HepG2 (cell line): Measurements from ENCODE around the gene ACAP3. TPM values are rescaled to one million over a fixed set of nuclear protein-coding genes. Genes with fewer than 3 reads are reported as not detected.
A peak's percentile ranks its signal among the peaks of the same experiment; 100 is the strongest.

Source experiments
- AHR ChIP-seq: IDR thresholded peaks from 2 replicates; pipeline ENCODE4 v1.6.1; 2018; ENCODE audit warnings: missing genetic modification reagents, missing compliant biosample characterization
- ATAD3A ChIP-seq: sonication (generic); formaldehyde crosslinking; IDR thresholded peaks from 2 replicates; pipeline ENCODE4 v1.4.0; 2020; ENCODE audit warnings: missing genetic modification reagents
- FIP1L1 ChIP-seq: fragments of 200-400 bp; formaldehyde crosslinking; IDR thresholded peaks from 2 replicates; pipeline ENCODE4 v1.6.1; 2018; ENCODE audit warnings: low read depth, mild to moderate bottlenecking, low read length, moderate library complexity, borderline replicate concordance; ENCODE audit not compliant: insufficient read depth
- HDAC2 ChIP-seq: sonication (generic); formaldehyde crosslinking; IDR thresholded peaks from 2 replicates; pipeline ENCODE4 v1.4.0; 2020; ENCODE audit warnings: missing genetic modification reagents
- LBX2 ChIP-seq: sonication (generic); formaldehyde crosslinking; IDR thresholded peaks from 2 replicates; pipeline ENCODE4 v1.5.0; 2020; ENCODE audit warnings: missing genetic modification reagents, mild to moderate bottlenecking, borderline replicate concordance
- MAFF ChIP-seq: IDR thresholded peaks from 2 replicates; pipeline ENCODE4 v1.6.1; 2011; ENCODE audit warnings: low read depth, low read length, improper control_type of control experiment
- MTA1 ChIP-seq: sonication (generic); formaldehyde crosslinking; IDR thresholded peaks from 2 replicates; pipeline ENCODE4 v1.4.0; 2020; ENCODE audit warnings: missing genetic modification reagents, mild to moderate bottlenecking, borderline replicate concordance
- RBAK ChIP-seq: sonication (generic); formaldehyde crosslinking; IDR thresholded peaks from 2 replicates; pipeline ENCODE4 v1.5.1; 2020; ENCODE audit warnings: mild to moderate bottlenecking, missing genetic modification reagents
- RCOR2 ChIP-seq: IDR thresholded peaks from 2 replicates; pipeline ENCODE4 v1.6.1; 2016; ENCODE audit warnings: missing biosample characterization, missing genetic modification reagents
- RFXAP ChIP-seq: sonication (generic); formaldehyde crosslinking; IDR thresholded peaks from 2 replicates; pipeline ENCODE4 v1.4.0; 2020; ENCODE audit warnings: missing genetic modification reagents, borderline replicate concordance
- SAP130 ChIP-seq: IDR thresholded peaks from 2 replicates; pipeline ENCODE4 v1.6.1; 2016; ENCODE audit warnings: low read depth
- SNAI1 ChIP-seq: sonication (generic); formaldehyde crosslinking; IDR thresholded peaks from 2 replicates; pipeline ENCODE4 v1.5.0; 2020; ENCODE audit warnings: mild to moderate bottlenecking, missing genetic modification reagents, borderline replicate concordance
- TGIF2 ChIP-seq: IDR thresholded peaks from 2 replicates; pipeline ENCODE4 v1.6.1; 2016; ENCODE audit warnings: control low read depth, missing compliant biosample characterization
- TOE1 ChIP-seq: sonication (generic); formaldehyde crosslinking; IDR thresholded peaks from 2 replicates; pipeline ENCODE4 v1.4.0; 2020; ENCODE audit warnings: mild to moderate bottlenecking, missing genetic modification reagents
- ZFY ChIP-seq: sonication (generic); formaldehyde crosslinking; IDR thresholded peaks from 2 replicates; pipeline ENCODE4 v1.4.0; 2020; ENCODE audit warnings: missing genetic modification reagents
- ZNF3 ChIP-seq: IDR thresholded peaks from 2 replicates; pipeline ENCODE4 v1.7.0; 2017; ENCODE audit warnings: inconsistent platforms
- ZNF484 ChIP-seq: sonication (generic); formaldehyde crosslinking; IDR thresholded peaks from 2 replicates; pipeline ENCODE4 v1.5.1; 2020; ENCODE audit warnings: mild to moderate bottlenecking, low read depth, missing genetic modification reagents, borderline replicate concordance
- ZNF619 ChIP-seq: sonication (generic); formaldehyde crosslinking; IDR thresholded peaks from 2 replicates; pipeline ENCODE4 v1.4.0; 2020; ENCODE audit warnings: mild to moderate bottlenecking, missing genetic modification reagents
- ZNF75D ChIP-seq: sonication (generic); formaldehyde crosslinking; IDR thresholded peaks from 2 replicates; pipeline ENCODE4 v1.8.1; 2023; ENCODE audit warnings: missing genetic modification reagents, mild to moderate bottlenecking, borderline replicate concordance
- ZNF782 ChIP-seq: sonication (generic); formaldehyde crosslinking; IDR thresholded peaks from 2 replicates; pipeline ENCODE4 v1.4.0; 2020; ENCODE audit warnings: missing genetic modification reagents, mild to moderate bottlenecking, borderline replicate concordance
- ZNF841 ChIP-seq: sonication (generic); formaldehyde crosslinking; IDR thresholded peaks from 2 replicates; pipeline ENCODE4 v1.8.1; 2023; ENCODE audit warnings: missing genetic modification reagents, borderline replicate concordance
- ZNF883 ChIP-seq: sonication (generic); formaldehyde crosslinking; IDR thresholded peaks from 2 replicates; pipeline ENCODE4 v1.5.1; 2020; ENCODE audit warnings: mild to moderate bottlenecking, missing genetic modification reagents; ENCODE audit errors: not compliant biosample characterization
- ZSCAN25 ChIP-seq: sonication (generic); formaldehyde crosslinking; IDR thresholded peaks from 2 replicates; pipeline ENCODE4 v1.8.0; 2022; ENCODE audit warnings: mild to moderate bottlenecking, missing genetic modification reagents
- ZUFSP ChIP-seq: sonication (generic); formaldehyde crosslinking; IDR thresholded peaks from 2 replicates; pipeline ENCODE4 v1.9.0; 2021; ENCODE audit warnings: missing genetic modification reagents, mild to moderate bottlenecking, borderline replicate concordance
- polyA plus RNA-seq, 8 experiments: library from polyadenylated mRNA; depleted of rRNA in 3 of 8; stranded (reverse) in 7 of 8; unstranded in 1 of 8; fragments of >200 nt; fragmentation: Illumina TruSeq in 4 of 8; extraction: Trizol in 4 of 8; gene quantifications; 2 replicates each; pipeline versions ENCODE4 v1.2.1 to v1.2.3, GENCODE V29; 2011 to 2016; ENCODE audit warnings: low read depth in 4 of 8, missing spikeins in 1 of 8, mixed read lengths in 1 of 8; ENCODE audit not compliant: insufficient read depth in 1 of 8
- total RNA-seq, 5 experiments: library from RNA; depleted of rRNA; stranded (reverse); fragments of >200 nt; fragmentation: Illumina TruSeq; extraction: Trizol; gene quantifications; 2 replicates each; pipeline ENCODE4 v1.2.3, GENCODE V29; 2016; ENCODE audit warnings: low read depth in 1 of 5
- TF ChIP-seq, protein P1 (sequence below): sonication (generic); formaldehyde crosslinking; IDR thresholded peaks from 2 replicates; pipeline ENCODE4 v1.4.0; 2020; ENCODE audit warnings: missing genetic modification reagents, borderline replicate concordance

ACAP3 gene
- total and polyA plus RNA-seq, 2 of the 13 experiments (the other 11 are each of a cell fraction or from before 2014, with no cell fraction given): 29.4 to 50.8 TPM

GRCh38 chr1:1324524-1325287 lies 17.0 kb upstream of the ACAP3 start, which contains the start of the genes CPTP and INTS11 (continued):
- TF ChIP-seq ZSCAN25 (no peak), RBAK (no peak), ZNF841 (CRISPR knock-in tag) (no peak; the same call in 1 of the 2 replicates), SAP130 (CRISPR knock-in tag) (peak; percentile 81), ZNF3 (CRISPR knock-in tag) (no peak), MAFF (no peak), FIP1L1 (no peak), TGIF2 (no peak), TOE1 (CRISPR knock-in tag) (no peak), MTA1 (peak; percentile 75; the same call in 1 of the 2 replicates), RCOR2 (CRISPR knock-in tag) (no peak), SNAI1 (peak; percentile 46; the same call in 1 of the 2 replicates), ZUFSP (CRISPR knock-in tag) (no peak), ZNF883 (CRISPR knock-in tag) (no peak), ATAD3A (CRISPR knock-in tag) (no peak), ZNF484 (CRISPR knock-in tag) (no peak), ZNF782 (CRISPR knock-in tag) (no peak; the same call in 1 of the 2 replicates), AHR (CRISPR knock-in tag) (no peak), RFXAP (no peak; the same call in 1 of the 2 replicates), HDAC2 (CRISPR knock-in tag) (0 out of 2 replicates have a peak, but pooled peaks have one; percentile 14), ZNF75D (CRISPR knock-in tag) (no peak), ZNF619 (0 out of 2 replicates have a peak, but pooled peaks have one; percentile 11), ZFY (CRISPR knock-in tag) (peak; percentile 94), LBX2 (CRISPR knock-in tag) (no peak; the same call in 1 of the 2 replicates)
- TF ChIP-seq, protein P1, sequence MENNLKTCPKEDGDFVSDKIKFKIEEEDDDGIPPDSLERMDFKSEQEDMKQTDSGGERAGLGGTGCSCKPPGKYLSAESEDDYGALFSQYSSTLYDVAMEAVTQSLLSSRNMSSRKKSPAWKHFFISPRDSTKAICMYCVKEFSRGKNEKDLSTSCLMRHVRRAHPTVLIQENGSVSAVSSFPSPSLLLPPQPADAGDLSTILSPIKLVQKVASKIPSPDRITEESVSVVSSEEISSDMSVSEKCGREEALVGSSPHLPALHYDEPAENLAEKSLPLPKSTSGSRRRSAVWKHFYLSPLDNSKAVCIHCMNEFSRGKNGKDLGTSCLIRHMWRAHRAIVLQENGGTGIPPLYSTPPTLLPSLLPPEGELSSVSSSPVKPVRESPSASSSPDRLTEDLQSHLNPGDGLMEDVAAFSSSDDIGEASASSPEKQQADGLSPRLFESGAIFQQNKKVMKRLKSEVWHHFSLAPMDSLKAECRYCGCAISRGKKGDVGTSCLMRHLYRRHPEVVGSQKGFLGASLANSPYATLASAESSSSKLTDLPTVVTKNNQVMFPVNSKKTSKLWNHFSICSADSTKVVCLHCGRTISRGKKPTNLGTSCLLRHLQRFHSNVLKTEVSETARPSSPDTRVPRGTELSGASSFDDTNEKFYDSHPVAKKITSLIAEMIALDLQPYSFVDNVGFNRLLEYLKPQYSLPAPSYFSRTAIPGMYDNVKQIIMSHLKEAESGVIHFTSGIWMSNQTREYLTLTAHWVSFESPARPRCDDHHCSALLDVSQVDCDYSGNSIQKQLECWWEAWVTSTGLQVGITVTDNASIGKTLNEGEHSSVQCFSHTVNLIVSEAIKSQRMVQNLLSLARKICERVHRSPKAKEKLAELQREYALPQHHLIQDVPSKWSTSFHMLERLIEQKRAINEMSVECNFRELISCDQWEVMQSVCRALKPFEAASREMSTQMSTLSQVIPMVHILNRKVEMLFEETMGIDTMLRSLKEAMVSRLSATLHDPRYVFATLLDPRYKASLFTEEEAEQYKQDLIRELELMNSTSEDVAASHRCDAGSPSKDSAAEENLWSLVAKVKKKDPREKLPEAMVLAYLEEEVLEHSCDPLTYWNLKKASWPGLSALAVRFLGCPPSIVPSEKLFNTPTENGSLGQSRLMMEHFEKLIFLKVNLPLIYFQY (CRISPR knock-in tag): peak; percentile 15; the same call in 1 of the 2 replicates
